Right lobe of liver (tissue), 4 donors: ENCODE data around the gene LRRC32.

Experiments
- POLR2A ChIP-seq: fragments of 450-650 bp; IDR thresholded peaks from one replicate; pipeline ENCODE4 v1.6.1; 2017; ENCODE audit warnings: antibody characterized with exemption, mild to moderate bottlenecking
- TF ChIP-seq, protein P1 (sequence below), 4 donors: fragments of 200-600 bp in 3 of 4; fragments of 450-650 bp in 1 of 4; IDR thresholded peaks; one replicate each; pipeline versions ENCODE4 v1.5.1 to v1.8.0; 2016 to 2022; ENCODE audit warnings: antibody characterized with exemption in 4 of 4, mild to moderate bottlenecking in 2 of 4
- donor health status: DM: no; HTN: no; CAD: no.
- donor health status: DM: no; HTN: no; CAD: no.
- donor health status: DM: no; HTN: yes; CAD: no.

DNA sequence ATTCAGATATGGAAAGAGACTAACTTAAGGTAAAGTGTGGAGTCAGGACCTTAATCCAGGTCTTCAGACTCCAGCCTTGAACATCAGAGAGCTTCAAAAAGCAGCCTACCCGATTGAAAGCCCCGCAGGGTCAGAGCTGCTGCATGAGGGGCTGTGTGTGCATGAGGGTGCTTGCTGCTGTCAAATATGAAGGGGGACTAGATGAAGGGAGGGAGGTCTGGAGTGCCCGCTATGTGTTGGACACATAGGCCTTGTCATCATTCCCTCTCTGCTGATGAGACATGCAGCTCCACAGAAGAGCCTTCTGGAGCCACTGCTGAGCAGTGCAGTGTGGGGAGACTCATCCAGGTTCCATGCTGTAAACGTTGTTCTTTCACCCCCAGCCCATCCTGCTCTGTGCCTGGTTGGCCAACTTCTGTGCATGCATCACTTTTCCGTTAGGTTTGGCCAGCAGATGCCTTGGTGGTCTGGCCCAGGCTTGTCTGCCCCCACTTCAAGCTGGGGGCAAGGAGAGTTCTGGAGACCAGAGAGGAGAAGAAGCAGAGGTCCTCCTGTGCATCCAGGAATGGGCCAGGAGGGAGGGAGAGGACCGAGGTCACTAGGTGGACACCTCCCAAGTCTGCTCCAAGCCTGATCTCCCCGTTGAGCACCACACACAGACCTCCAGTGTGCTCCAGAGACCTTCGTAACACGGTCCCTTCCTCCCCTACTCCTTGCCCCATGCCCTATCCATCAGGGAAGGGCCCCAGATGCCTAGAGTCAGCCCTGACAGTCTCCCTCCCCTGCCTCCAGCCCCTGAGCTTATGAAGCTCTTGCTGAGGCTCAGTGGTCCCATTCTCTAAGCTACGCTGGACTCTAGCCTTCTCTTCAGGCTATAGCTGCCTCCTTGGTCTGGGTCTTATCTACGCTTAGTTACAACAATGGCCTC lies 32.0 kb downstream of the LRRC32 start:
- TF ChIP-seq, protein P1, sequence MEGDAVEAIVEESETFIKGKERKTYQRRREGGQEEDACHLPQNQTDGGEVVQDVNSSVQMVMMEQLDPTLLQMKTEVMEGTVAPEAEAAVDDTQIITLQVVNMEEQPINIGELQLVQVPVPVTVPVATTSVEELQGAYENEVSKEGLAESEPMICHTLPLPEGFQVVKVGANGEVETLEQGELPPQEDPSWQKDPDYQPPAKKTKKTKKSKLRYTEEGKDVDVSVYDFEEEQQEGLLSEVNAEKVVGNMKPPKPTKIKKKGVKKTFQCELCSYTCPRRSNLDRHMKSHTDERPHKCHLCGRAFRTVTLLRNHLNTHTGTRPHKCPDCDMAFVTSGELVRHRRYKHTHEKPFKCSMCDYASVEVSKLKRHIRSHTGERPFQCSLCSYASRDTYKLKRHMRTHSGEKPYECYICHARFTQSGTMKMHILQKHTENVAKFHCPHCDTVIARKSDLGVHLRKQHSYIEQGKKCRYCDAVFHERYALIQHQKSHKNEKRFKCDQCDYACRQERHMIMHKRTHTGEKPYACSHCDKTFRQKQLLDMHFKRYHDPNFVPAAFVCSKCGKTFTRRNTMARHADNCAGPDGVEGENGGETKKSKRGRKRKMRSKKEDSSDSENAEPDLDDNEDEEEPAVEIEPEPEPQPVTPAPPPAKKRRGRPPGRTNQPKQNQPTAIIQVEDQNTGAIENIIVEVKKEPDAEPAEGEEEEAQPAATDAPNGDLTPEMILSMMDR (IDR thresholded peaks at IDR 0.05), result no peak
- TF ChIP-seq POLR2A, result no peak
